ENCODE measurements around the gene SPDL1.

- no peak for TF ChIP-seq REST (IDR thresholded peaks at IDR 0.05; ENCODE audit: insufficient read depth in 1 of 2, low read depth in 2 of 2, low read length in 2 of 2)
- TF ChIP-seq POLR2AphosphoS5 (IDR thresholded peaks at IDR 0.05; ENCODE audit: low read depth, low read length): no peak
- TF ChIP-seq SIN3A (IDR thresholded peaks at IDR 0.05; ENCODE audit: borderline replicate concordance, insufficient read depth, low read length): no peak
- TF ChIP-seq FOXP2 (optimal IDR thresholded peaks at IDR 0.05; ENCODE audit: borderline replicate concordance, extremely low read depth, extremely low read length, insufficient read depth): no peak
- TF ChIP-seq TAF1 (IDR thresholded peaks at IDR 0.05; ENCODE audit: borderline replicate concordance, insufficient read depth, low read length): no peak
These were observed 49.2 kb upstream of the SPDL1 start for GRCh38 chr5:169534311-169534880.
